Mesendoderm (in vitro differentiated cells): ENCODE data around the gene TEX29.

Experiments
- DNase-seq: peaks from one replicate; pipeline ENCODE4 v3.0.0; 2013
- H2AK5ac ChIP-seq: 2 replicates; pipeline ENCODE4 v1.6.1; 2013; ENCODE audit warnings: low read length, inconsistent platforms
- H2BK120ac ChIP-seq: 2 replicates; pipeline ENCODE4 v1.6.1; 2013; ENCODE audit warnings: low read depth, mild to moderate bottlenecking, low read length, moderate library complexity, mixed read lengths
- H2BK15ac ChIP-seq: replicated peaks from 2 replicates; pipeline ENCODE4 v1.6.1; 2013; ENCODE audit warnings: low read depth, mild to moderate bottlenecking, moderate library complexity
- H2BK5ac ChIP-seq: 2 replicates; pipeline ENCODE4 v1.6.1; 2013; ENCODE audit warnings: low read length, inconsistent platforms
- H3K18ac ChIP-seq: 2 replicates; pipeline ENCODE4 v1.6.1; 2013; ENCODE audit warnings: mild to moderate bottlenecking, low read length, mixed read lengths
- H3K23ac ChIP-seq: one replicate; pipeline ENCODE4 v1.6.1; 2013; ENCODE audit warnings: low read length
- H3K27ac ChIP-seq: 2 replicates; pipeline ENCODE4 v1.5.1; 2013; ENCODE audit warnings: low read depth, mild to moderate bottlenecking, inconsistent platforms, low read length, moderate library complexity
- H3K27me3 ChIP-seq: 2 replicates; pipeline ENCODE4 v1.6.1; 2013; ENCODE audit warnings: low read length, control low read depth, mild to moderate bottlenecking, inconsistent platforms; ENCODE audit not compliant: insufficient read depth, poor library complexity
- H3K36me3 ChIP-seq: 2 replicates; pipeline ENCODE4 v1.6.1; 2013; ENCODE audit warnings: low read length, inconsistent platforms; ENCODE audit not compliant: control insufficient read depth, insufficient read depth
- H3K4ac ChIP-seq: one replicate; pipeline ENCODE4 v1.6.1; 2013; ENCODE audit warnings: low read depth, mild to moderate bottlenecking, low read length, moderate library complexity
- H3K4me1 ChIP-seq: 2 replicates; pipeline ENCODE4 v1.6.1; 2013; ENCODE audit warnings: low read depth, low read length, inconsistent platforms; ENCODE audit not compliant: control insufficient read depth
- H3K4me2 ChIP-seq: 2 replicates; pipeline ENCODE4 v1.6.1; 2013; ENCODE audit warnings: low read length
- H3K4me3 ChIP-seq: 2 replicates; pipeline ENCODE4 v1.5.1; 2013; ENCODE audit warnings: mild to moderate bottlenecking, low read length
- H3K56ac ChIP-seq: one replicate; pipeline ENCODE4 v1.6.1; 2013; ENCODE audit warnings: low read length
- H3K79me1 ChIP-seq: 2 replicates; pipeline ENCODE4 v1.6.1; 2013; ENCODE audit warnings: low read length, inconsistent platforms
- H3K79me2 ChIP-seq: 2 replicates; pipeline ENCODE4 v1.6.1; 2013; ENCODE audit warnings: mild to moderate bottlenecking, low read length; ENCODE audit not compliant: control insufficient read depth, insufficient read depth
- H3K9ac ChIP-seq: 2 replicates; pipeline ENCODE4 v1.6.1; 2013; ENCODE audit warnings: low read length, inconsistent platforms
- H4K5ac ChIP-seq: one replicate; pipeline ENCODE4 v1.6.1; 2013; ENCODE audit warnings: low read length
- H4K8ac ChIP-seq: one replicate; pipeline ENCODE4 v1.6.1; 2013; ENCODE audit warnings: low read depth, mild to moderate bottlenecking, control low read depth, low read length, moderate library complexity
- WGBS: extraction: QIAGEN DNeasy Blood & Tissue Kit; methylation state at CpG from one replicate; pipeline ENCODE4 v1.1.7; 2013; ENCODE audit warnings: low lambda C conversion rate, missing lambda C conversion rate; ENCODE audit not compliant: insufficient coverage; ENCODE audit errors: extremely low coverage; 5-methylcytosine and 5-hydroxymethylcytosine counted together

TEX29 gene

DNA sequence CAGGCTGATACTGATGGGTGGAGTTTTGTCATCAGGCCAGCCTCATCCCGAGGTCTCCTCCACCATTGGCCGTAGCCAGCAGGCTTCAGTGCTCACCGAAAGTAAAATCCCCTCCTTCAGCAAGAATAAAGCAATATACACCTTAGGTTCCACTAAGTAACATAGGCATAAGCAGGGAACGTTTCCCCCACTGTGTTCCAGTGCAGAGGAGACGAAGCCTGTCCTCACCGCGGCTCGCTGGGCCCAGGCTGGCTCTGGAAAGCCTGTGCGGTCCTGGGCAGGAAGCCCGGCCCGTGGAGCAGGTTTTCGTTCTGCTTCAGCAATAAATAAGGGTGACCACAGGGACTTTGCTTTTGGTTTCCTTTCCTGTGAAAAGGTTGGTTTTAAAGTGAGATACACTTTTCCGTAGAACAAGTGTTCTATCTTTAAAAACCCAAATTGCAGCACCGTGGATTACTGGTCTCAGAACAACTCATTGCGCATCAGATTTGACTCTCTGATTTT, 16.3 kb upstream of the TEX29 start:
- H2BK120ac ChIP-seq, result no peak overlapping the region
- no CpG with 5 or more reads among the region's 15 CpGs for WGBS
- no peaks in the 10 kb centered on the region for H3K79me2 ChIP-seq
- no peak overlapping the region for H3K9ac ChIP-seq
- H4K8ac ChIP-seq, result no peak overlapping the region
- H4K5ac ChIP-seq, result no peak overlapping the region
- H3K56ac ChIP-seq, result no peak overlapping the region
- no peak overlapping the region for H3K18ac ChIP-seq
- H3K27ac ChIP-seq, result no peak overlapping the region
- no peak overlapping the region for H2BK15ac ChIP-seq
- H3K23ac ChIP-seq, result no peak overlapping the region
- no peak overlapping the region for H3K4me2 ChIP-seq
- H3K27me3 ChIP-seq, result no peaks in the 10 kb centered on the region
- H3K36me3 ChIP-seq, result peaks cover 9% of the 10 kb centered on the region
- no peak overlapping the region for H2BK5ac ChIP-seq
- H3K4me1 ChIP-seq, result no peaks in the 10 kb centered on the region
- H3K79me1 ChIP-seq, result no peaks in the 10 kb centered on the region
- H2AK5ac ChIP-seq, result no peak overlapping the region
- H3K4me3 ChIP-seq, result no peak overlapping the region
- DNase-seq, result no peak
- no peak overlapping the region for H3K4ac ChIP-seq

DNA sequence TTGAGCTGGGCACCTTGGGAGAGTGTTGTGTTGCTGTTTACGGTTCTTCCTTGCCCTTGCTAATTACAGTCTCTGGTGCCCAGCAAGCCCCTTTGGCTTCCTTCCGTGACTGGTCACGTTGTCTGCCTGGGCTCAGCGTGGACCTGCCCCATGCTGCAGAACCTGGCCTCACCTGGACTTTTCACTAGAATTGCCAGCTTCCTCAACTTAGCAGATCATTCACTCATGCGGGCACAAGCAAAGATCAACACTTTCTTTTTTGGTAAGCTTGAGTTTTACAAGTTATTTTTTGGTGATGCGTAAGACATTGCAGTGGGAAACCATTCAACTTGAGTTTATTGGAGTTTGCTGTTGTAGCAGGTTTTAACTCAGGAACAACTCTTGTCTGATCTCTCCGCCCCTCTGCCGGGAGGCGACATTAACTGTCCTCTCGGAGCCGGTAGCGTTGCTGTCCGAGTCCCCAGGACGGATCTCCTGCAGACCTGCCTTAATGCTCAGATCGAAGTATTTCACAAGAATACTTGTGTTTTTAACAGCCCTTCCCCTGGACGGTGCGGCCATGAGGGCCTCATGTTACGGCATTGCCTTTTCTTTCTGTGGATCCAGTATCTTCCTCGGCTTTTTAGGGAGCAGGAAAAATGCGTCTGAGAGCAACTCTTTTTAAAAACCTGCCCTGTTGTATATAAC, 15.7 kb upstream of the TEX29 start:
- no peaks in the 10 kb centered on the region for H3K79me2 ChIP-seq
- H3K4me3 ChIP-seq, result no peak overlapping the region
- no peak overlapping the region for H4K8ac ChIP-seq
- no peak overlapping the region for H3K18ac ChIP-seq
- no peak overlapping the region for H4K5ac ChIP-seq
- no peak overlapping the region for H3K56ac ChIP-seq
- H3K79me1 ChIP-seq, result no peaks in the 10 kb centered on the region
- no peak overlapping the region for H3K4me2 ChIP-seq
- no peak overlapping the region for H3K9ac ChIP-seq
- no peak overlapping the region for H2AK5ac ChIP-seq
- no peak overlapping the region for H2BK15ac ChIP-seq
- no peak overlapping the region for H2BK120ac ChIP-seq
- H3K27ac ChIP-seq, result no peak overlapping the region
- H2BK5ac ChIP-seq, result no peak overlapping the region
- H3K4ac ChIP-seq, result no peak overlapping the region
- H3K36me3 ChIP-seq, result peaks cover 9% of the 10 kb centered on the region
- no CpG with 5 or more reads among the region's 20 CpGs for WGBS
- no peak overlapping the region for H3K23ac ChIP-seq
- H3K27me3 ChIP-seq, result no peaks in the 10 kb centered on the region
- no peak for DNase-seq
- H3K4me1 ChIP-seq, result no peaks in the 10 kb centered on the region

DNA sequence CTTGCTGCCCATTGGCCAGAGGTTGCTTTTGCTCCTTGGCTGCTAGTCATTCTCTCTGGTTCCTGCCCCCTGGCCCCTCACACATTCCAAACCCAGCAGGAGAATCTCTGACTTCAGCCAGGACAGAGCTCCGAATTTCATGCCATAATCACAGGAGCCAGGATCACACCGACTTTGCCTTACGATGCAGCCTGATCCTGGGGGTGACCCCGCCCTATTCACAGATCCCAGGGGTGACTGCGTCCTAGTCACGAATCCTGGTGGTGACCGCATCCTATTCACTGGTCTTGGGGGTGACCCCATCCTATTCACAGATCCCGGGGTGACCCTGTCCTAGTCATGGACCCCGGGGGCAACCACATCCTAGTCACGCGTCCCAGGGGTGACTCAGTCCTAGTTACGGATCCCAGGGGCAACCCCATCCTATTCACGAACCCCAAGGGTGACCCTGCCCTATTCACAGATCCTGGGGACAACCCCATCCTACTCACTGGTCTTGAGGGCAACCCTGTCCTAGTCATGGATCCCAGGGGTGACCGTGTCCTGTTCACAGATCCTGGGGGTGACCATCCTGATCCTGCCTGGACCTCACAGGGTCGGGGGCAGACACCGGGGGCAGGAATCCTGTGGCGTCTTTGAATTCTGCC, 7.4 kb upstream of the TEX29 start:
- Histone ChIP-seq H2BK5ac (no peak overlapping the region), H4K8ac (no peak overlapping the region), H3K79me1 (no peaks in the 10 kb centered on the region), H3K4me3 (no peak overlapping the region), H3K9ac (no peak overlapping the region), H3K27me3 (no peaks in the 10 kb centered on the region), H3K4me2 (no peak overlapping the region), H2BK15ac (no peak overlapping the region), H3K23ac (no peak overlapping the region), H3K4ac (no peak overlapping the region), H3K79me2 (no peaks in the 10 kb centered on the region), H3K4me1 (no peaks in the 10 kb centered on the region), H2BK120ac (no peak overlapping the region), H2AK5ac (no peak overlapping the region), H3K27ac (no peak overlapping the region), H3K18ac (no peak overlapping the region), H4K5ac (no peak overlapping the region), H3K56ac (no peak overlapping the region), H3K36me3 (no peaks in the 10 kb centered on the region)
- DNase-seq, result peak; percentile 13
- WGBS, result no CpG with 5 or more reads among the region's 17 CpGs

DNA sequence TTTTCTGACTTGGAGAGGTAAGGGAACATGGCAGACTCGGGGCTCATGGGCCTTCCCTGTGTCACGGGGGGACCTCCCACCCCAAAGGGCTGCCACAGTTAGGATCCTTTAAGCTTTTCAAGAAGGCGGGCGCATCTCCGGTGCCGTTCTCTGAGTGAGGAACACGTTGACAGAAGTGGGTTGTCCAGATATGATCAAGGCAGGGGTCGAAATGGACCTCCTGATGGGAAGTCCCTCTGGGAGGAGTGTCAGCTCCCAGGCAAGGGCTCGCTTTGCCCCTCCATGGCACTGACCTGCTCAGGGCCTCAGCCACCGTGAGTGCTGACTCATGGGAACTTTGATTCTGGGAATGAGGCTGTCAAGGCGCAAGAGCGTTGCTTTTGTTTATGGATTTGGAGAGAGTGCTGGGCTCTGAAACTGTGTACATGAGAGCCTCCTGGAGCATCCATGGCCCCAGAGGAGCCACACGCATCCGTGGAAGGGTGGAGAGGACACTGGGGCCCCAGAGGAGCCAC, 6.5 kb upstream of the TEX29 start:
- no peaks in the 10 kb centered on the region for H3K79me2 ChIP-seq
- no peaks in the 10 kb centered on the region for H3K36me3 ChIP-seq
- H2AK5ac ChIP-seq, result no peak overlapping the region
- WGBS, result no CpG with 5 or more reads among the region's 14 CpGs
- H4K5ac ChIP-seq, result no peak overlapping the region
- no peak overlapping the region for H4K8ac ChIP-seq
- H3K4me2 ChIP-seq, result no peak overlapping the region
- H3K79me1 ChIP-seq, result no peaks in the 10 kb centered on the region
- no peak overlapping the region for H2BK5ac ChIP-seq
- no peak overlapping the region for H3K18ac ChIP-seq
- H3K56ac ChIP-seq, result no peak overlapping the region
- H3K27ac ChIP-seq, result no peak overlapping the region
- no peak overlapping the region for H3K4me3 ChIP-seq
- H3K9ac ChIP-seq, result no peak overlapping the region
- H3K27me3 ChIP-seq, result no peaks in the 10 kb centered on the region
- H3K4me1 ChIP-seq, result no peaks in the 10 kb centered on the region
- DNase-seq, result no peak
- no peak overlapping the region for H3K4ac ChIP-seq
- H2BK120ac ChIP-seq, result no peak overlapping the region
- no peak overlapping the region for H2BK15ac ChIP-seq
- H3K23ac ChIP-seq, result no peak overlapping the region

DNA sequence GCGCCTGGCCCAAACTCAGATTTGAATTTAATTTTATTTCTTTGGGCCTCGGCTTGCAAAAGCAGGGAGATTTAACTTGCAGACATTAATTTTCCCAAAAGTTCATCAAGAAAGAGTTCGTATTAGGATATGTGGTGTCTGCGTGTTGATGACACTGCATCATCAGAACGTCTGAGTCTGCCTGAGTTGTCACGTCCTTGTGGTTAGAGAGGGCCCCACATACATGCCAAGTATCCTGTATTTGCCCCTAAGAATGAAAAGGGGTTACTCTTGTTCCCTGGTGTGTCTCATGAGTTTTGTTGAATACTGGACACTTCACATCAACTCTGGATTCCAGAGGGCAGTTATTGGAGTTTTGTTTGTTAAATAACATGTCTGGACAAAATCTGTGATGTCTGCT, 5.6 kb upstream of the TEX29 start:
- Histone ChIP-seq H4K5ac (no peak overlapping the region), H3K79me1 (no peaks in the 10 kb centered on the region), H3K56ac (no peak overlapping the region), H3K79me2 (no peaks in the 10 kb centered on the region), H3K4me3 (no peak overlapping the region), H2BK5ac (no peak overlapping the region), H3K9ac (no peak overlapping the region), H2BK120ac (no peak overlapping the region), H4K8ac (no peak overlapping the region), H3K4me2 (no peak overlapping the region), H3K18ac (no peak overlapping the region), H3K4ac (no peak overlapping the region), H3K27me3 (no peaks in the 10 kb centered on the region), H3K27ac (no peak overlapping the region), H2AK5ac (no peak overlapping the region), H3K36me3 (no peaks in the 10 kb centered on the region), H2BK15ac (no peak overlapping the region), H3K23ac (no peak overlapping the region), H3K4me1 (no peaks in the 10 kb centered on the region)
- no CpG with 5 or more reads among the region's 6 CpGs for WGBS
- DNase-seq, result no peak
